CD14-positive monocyte (primary cell): ENCODE results near the gene ZWILCH. TPM values are rescaled to one million over a fixed set of nuclear protein-coding genes. Genes with fewer than 3 reads are reported as not detected.

Source experiments
- DNase-seq, 3 donors: peaks; one replicate each; pipeline ENCODE4 v3.0.0-alpha.2; 2011 to 2022
- H2AFZ ChIP-seq: 2 replicates; pipeline ENCODE4 v1.6.0; 2012; ENCODE audit warnings: mild to moderate bottlenecking, low read depth, low read length, inconsistent platforms; ENCODE audit not compliant: insufficient read depth, poor library complexity, severe bottlenecking
- H3K27ac ChIP-seq, 2 donors: 1 replicate in 1 of 2; 2 replicates in 1 of 2; pipeline ENCODE4 v1.5.1; 2012 to 2013; ENCODE audit warnings: low read length in 2 of 2, control low read depth in 1 of 2, inconsistent platforms in 1 of 2, low read depth in 1 of 2, mild to moderate bottlenecking in 1 of 2
- H3K27me3 ChIP-seq, 2 donors: one replicate each; pipeline versions ENCODE4 v1.6.0 to v1.6.1; 2011 to 2013; ENCODE audit warnings: low read length in 2 of 2; ENCODE audit not compliant: control insufficient read depth in 2 of 2, insufficient read depth in 2 of 2
- H3K36me3 ChIP-seq, 2 donors: replicated peaks in 1 of 2; 1 replicate in 1 of 2; 2 replicates in 1 of 2; pipeline versions ENCODE4 v1.5.1 to v1.6.1; 2012 to 2013; ENCODE audit warnings: low read length in 2 of 2, control low read depth in 1 of 2, inconsistent platforms in 1 of 2, mild to moderate bottlenecking in 1 of 2; ENCODE audit not compliant: insufficient read depth in 2 of 2, control insufficient read depth in 1 of 2
- H3K4me1 ChIP-seq, 2 donors: 1 replicate in 1 of 2; 2 replicates in 1 of 2; pipeline versions ENCODE4 v1.5.1 to v1.6.1; 2012 to 2013; ENCODE audit warnings: low read length in 2 of 2, control low read depth in 1 of 2, inconsistent platforms in 1 of 2, mild to moderate bottlenecking in 1 of 2, moderate library complexity in 1 of 2; ENCODE audit not compliant: insufficient read depth in 2 of 2, control insufficient read depth in 1 of 2
- H3K4me2 ChIP-seq: replicated peaks from 2 replicates; pipeline ENCODE3; 2012; ENCODE audit warnings: low read length, moderate library complexity, mild to moderate bottlenecking; ENCODE audit not compliant: poor library complexity, severe bottlenecking; ENCODE audit errors: extremely low read depth
- H3K4me3 ChIP-seq, 3 experiments: fragments of 200-600 bp in 1 of 3; sonication (generic) in 1 of 3; replicated peaks in 1 of 3; 1 replicate in 2 of 3; 2 replicates in 1 of 3; pipeline ENCODE4 v1.5.1; 2011 to 2013; ENCODE audit warnings: low read length in 3 of 3, mild to moderate bottlenecking in 3 of 3, control low read depth in 2 of 3, low read depth in 2 of 3, inconsistent platforms in 1 of 3, moderate library complexity in 1 of 3
- H3K79me2 ChIP-seq: 2 replicates; pipeline ENCODE4 v1.6.0; 2012; ENCODE audit warnings: mild to moderate bottlenecking, control low read depth, inconsistent platforms, low read length, moderate library complexity; ENCODE audit not compliant: insufficient read depth
- H3K9ac ChIP-seq: 2 replicates; pipeline ENCODE4 v1.6.0; 2017; ENCODE audit warnings: low read length, mild to moderate bottlenecking; ENCODE audit not compliant: insufficient read depth, poor library complexity, severe bottlenecking
- H3K9me3 ChIP-seq, 2 donors: replicated peaks in 1 of 2; 1 replicate in 1 of 2; 2 replicates in 1 of 2; pipeline versions ENCODE4 v1.5.1 to v1.6.1; 2012 to 2013; ENCODE audit warnings: low read length in 2 of 2, control low read depth in 1 of 2; ENCODE audit not compliant: control insufficient read depth in 1 of 2, insufficient read depth in 1 of 2
- H4K20me1 ChIP-seq: 2 replicates; pipeline ENCODE4 v1.6.0; 2012; ENCODE audit warnings: mild to moderate bottlenecking, low read length, control low read depth, moderate library complexity; ENCODE audit not compliant: insufficient read depth
- H3K27ac Mint-ChIP-seq, 7 donors: one replicate each; pipeline ENCODE4 v1.8.0; 2020; ENCODE audit warnings: mild to moderate bottlenecking in 7 of 7, mixed read lengths in 7 of 7, moderate library complexity in 6 of 7, inconsistent platforms in 2 of 7
- H3K27me3 Mint-ChIP-seq, 3 donors: one replicate each; pipeline ENCODE4 v1.8.0; 2021 to 2022; ENCODE audit warnings: low read depth in 3 of 3, mild to moderate bottlenecking in 3 of 3, mixed read lengths in 3 of 3, moderate library complexity in 3 of 3, inconsistent platforms in 1 of 3
- H3K36me3 Mint-ChIP-seq, 2 donors: one replicate each; pipeline ENCODE4 v1.8.0; 2020; ENCODE audit warnings: mixed read lengths in 2 of 2, inconsistent platforms in 1 of 2, mild to moderate bottlenecking in 1 of 2
- H3K4me1 Mint-ChIP-seq: one replicate; pipeline ENCODE4 v1.8.0; 2020; ENCODE audit warnings: mild to moderate bottlenecking, mixed read lengths
- H3K4me3 Mint-ChIP-seq, 2 donors: one replicate each; pipeline ENCODE4 v1.8.0; 2020; ENCODE audit warnings: mild to moderate bottlenecking in 2 of 2, mixed read lengths in 2 of 2, moderate library complexity in 1 of 2
- H3K9me3 Mint-ChIP-seq, 7 donors: one replicate each; pipeline ENCODE4 v1.8.0; 2020 to 2022; ENCODE audit warnings: mixed read lengths in 7 of 7, mild to moderate bottlenecking in 6 of 7, moderate library complexity in 6 of 7, inconsistent platforms in 2 of 7
- whole genome bisulfite sequencing: methylation state at CpG from one replicate; pipeline ENCODE4 v1.1.5; 2013; ENCODE audit warnings: missing lambda C conversion rate; ENCODE audit not compliant: insufficient coverage; 5-methylcytosine and 5-hydroxymethylcytosine counted together
- intact Hi-C, 2 donors: fragments of 100-400 bp; cut with micrococcal nuclease; formaldehyde crosslinking; loops; one replicate each; pipeline versions ENCODE4 v1.15.0 to v1.15.1; 2023
- polyA plus RNA-seq, 3 donors: library from polyadenylated mRNA; depleted of rRNA in 1 of 3; unstranded in 2 of 3; stranded (reverse) in 1 of 3; fragments of 300-500 nt in 2 of 3; fragments of >200 nt in 1 of 3; fragmentation: Illumina TruSeq in 2 of 3; gene quantifications; 1 replicate in 2 of 3; 2 replicates in 1 of 3; pipeline ENCODE4 v1.2.3, GENCODE V29; 2012 to 2021
- TF ChIP-seq, protein P1 (sequence below): fragments of 200-600 bp; IDR thresholded peaks from one replicate; pipeline ENCODE4 v1.8.0; 2022; ENCODE audit warnings: antibody characterized with exemption, mild to moderate bottlenecking

ZWILCH gene
- polyA plus RNA-seq, 3 donors = 1.4 to 3.1 (median 2.4) TPM

DNA sequence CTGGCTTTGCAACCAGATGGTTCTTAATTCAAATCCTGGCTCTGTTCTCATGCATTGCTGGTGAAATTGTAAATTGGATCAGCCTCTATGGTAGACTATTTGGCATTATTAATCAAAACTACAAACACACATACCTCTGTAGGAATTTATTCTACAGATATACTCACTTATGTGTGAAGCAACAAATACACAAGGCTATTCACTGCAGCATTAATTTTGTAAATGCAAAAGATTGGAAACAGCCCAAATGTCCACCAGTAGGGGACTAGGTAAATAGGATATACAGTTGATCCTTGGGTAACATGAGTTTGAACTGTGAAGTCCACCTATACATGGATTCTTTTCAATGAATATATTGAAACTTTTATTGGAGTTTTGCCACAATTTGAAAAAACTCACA lies 90.2 kb downstream of the ZWILCH start:
- Histone ChIP-seq H3K4me3 (no peak overlapping the region), H3K27me3 (no peaks in the 10 kb centered on the region), H2AFZ (no peak overlapping the region), H3K9ac (no peak overlapping the region), H3K79me2 (no peaks in the 10 kb centered on the region), H3K36me3 (no peaks in the 10 kb centered on the region), H3K27ac (no peak overlapping the region), H3K4me2 (no peak overlapping the region), H3K4me1 (no peaks in the 10 kb centered on the region), H3K9me3 (no peaks in the 10 kb centered on the region), H4K20me1 (no peaks in the 10 kb centered on the region)
- no peak overlapping the region for H3K4me3 Mint-ChIP-seq
- intact Hi-C loops = no loop called here
- H3K27me3 Mint-ChIP-seq = peaks cover 0 to 8% (median 3%) of the 10 kb centered on the region in 3 donors
- no peaks in the 10 kb centered on the region for H3K36me3 Mint-ChIP-seq
- no peak overlapping the region for H3K27ac Mint-ChIP-seq
- no peaks in the 10 kb centered on the region for H3K9me3 Mint-ChIP-seq
- DNase-seq = no peak
- H3K4me1 Mint-ChIP-seq = peaks cover 6% of the 10 kb centered on the region
- TF ChIP-seq, protein P1, sequence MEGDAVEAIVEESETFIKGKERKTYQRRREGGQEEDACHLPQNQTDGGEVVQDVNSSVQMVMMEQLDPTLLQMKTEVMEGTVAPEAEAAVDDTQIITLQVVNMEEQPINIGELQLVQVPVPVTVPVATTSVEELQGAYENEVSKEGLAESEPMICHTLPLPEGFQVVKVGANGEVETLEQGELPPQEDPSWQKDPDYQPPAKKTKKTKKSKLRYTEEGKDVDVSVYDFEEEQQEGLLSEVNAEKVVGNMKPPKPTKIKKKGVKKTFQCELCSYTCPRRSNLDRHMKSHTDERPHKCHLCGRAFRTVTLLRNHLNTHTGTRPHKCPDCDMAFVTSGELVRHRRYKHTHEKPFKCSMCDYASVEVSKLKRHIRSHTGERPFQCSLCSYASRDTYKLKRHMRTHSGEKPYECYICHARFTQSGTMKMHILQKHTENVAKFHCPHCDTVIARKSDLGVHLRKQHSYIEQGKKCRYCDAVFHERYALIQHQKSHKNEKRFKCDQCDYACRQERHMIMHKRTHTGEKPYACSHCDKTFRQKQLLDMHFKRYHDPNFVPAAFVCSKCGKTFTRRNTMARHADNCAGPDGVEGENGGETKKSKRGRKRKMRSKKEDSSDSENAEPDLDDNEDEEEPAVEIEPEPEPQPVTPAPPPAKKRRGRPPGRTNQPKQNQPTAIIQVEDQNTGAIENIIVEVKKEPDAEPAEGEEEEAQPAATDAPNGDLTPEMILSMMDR = no peak

DNA sequence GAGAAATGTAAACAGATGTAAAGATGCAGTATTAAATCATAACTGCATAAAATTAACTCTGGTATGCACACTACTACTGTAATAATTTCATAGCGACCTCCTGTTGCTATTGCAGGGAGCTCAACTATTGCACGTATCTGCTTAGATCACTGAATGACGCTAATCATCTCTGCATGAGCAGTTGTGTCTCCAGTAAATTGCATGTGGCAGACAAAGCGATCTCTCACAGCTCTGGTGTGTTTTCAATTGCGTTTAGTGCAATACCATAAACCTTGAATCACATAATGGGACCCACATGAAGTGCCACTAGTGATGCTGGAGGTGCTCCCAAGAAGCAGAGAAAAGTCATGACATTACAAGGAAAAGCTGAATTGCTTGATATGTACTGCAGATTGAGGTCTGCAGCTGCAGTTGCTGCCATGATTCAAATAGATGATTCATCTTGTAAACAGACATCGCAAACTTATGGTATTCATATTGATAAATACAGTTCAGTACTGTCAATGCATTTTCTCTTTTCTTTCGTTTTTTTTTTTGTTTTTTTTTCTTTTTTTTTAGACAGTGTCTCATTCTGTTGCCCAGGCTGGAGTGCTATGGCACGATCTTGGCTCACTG lies 90.9 kb downstream of the ZWILCH start:
- H3K4me2 ChIP-seq = no peak overlapping the region
- no peak for DNase-seq
- H4K20me1 ChIP-seq = no peaks in the 10 kb centered on the region
- H3K27ac ChIP-seq = no peak overlapping the region
- Mint-ChIP-seq H3K9me3 (no peaks in the 10 kb centered on the region), H3K27me3 (peaks cover 0 to 9% (median 3%) of the 10 kb centered on the region in 3 donors), H3K4me3 (no peak overlapping the region), H3K36me3 (no peaks in the 10 kb centered on the region), H3K4me1 (peaks cover 6% of the 10 kb centered on the region), H3K27ac (no peak overlapping the region)
- no peaks in the 10 kb centered on the region for H3K9me3 ChIP-seq
- no peak overlapping the region for H3K9ac ChIP-seq
- no peaks in the 10 kb centered on the region for H3K4me1 ChIP-seq
- H3K27me3 ChIP-seq = no peaks in the 10 kb centered on the region
- H3K4me3 ChIP-seq = no peak overlapping the region
- intact Hi-C loops = no loop called here
- WGBS = 96% methylated on average over 4 of the region's 8 CpGs
- no peaks in the 10 kb centered on the region for H3K79me2 ChIP-seq
- TF ChIP-seq, protein P1 = no peak
- no peaks in the 10 kb centered on the region for H3K36me3 ChIP-seq
- H2AFZ ChIP-seq = no peak overlapping the region
